ENCODE measurements around the gene KCNK10. TPM values are rescaled to one million over a fixed set of nuclear protein-coding genes. Genes with fewer than 3 reads are reported as not detected.
A peak's percentile ranks its signal among the peaks of the same experiment; 100 is the strongest.

Gene KCNK10
- total RNA-seq, 1 donor from 2014 or later = not detected

DNA sequence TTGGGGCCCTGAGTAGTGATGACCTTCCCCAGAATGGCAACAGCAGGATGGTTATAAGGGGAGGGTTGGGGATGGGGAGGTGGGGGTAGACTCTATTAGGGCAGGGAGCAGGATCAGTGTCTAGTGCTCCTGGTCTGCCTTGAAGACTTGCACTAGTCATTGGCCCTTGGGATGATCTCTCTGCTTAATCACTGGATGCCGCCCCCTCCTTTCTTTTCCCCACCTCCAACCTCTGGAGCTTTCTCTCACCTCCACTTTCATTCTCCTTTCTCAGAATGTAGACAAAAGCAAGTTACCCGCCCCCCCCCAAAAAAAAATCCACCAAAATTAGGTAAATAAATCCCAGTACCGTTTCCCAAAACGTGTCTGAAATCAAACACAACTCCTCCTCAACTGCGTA lies 2.8 kb upstream of the KCNK10 start:
- Mint-ChIP-seq H3K36me3 (no peaks in the 10 kb centered on the region), H3K27me3 (ENCODE audit: low read depth) (peaks cover 72% of the 10 kb centered on the region), H3K4me3 (no peak overlapping the region), H3K4me1 (peaks cover 3% of the 10 kb centered on the region), H3K9me3 (no peaks in the 10 kb centered on the region), H3K27ac (no peak overlapping the region)
- TF ChIP-seq, protein P1, sequence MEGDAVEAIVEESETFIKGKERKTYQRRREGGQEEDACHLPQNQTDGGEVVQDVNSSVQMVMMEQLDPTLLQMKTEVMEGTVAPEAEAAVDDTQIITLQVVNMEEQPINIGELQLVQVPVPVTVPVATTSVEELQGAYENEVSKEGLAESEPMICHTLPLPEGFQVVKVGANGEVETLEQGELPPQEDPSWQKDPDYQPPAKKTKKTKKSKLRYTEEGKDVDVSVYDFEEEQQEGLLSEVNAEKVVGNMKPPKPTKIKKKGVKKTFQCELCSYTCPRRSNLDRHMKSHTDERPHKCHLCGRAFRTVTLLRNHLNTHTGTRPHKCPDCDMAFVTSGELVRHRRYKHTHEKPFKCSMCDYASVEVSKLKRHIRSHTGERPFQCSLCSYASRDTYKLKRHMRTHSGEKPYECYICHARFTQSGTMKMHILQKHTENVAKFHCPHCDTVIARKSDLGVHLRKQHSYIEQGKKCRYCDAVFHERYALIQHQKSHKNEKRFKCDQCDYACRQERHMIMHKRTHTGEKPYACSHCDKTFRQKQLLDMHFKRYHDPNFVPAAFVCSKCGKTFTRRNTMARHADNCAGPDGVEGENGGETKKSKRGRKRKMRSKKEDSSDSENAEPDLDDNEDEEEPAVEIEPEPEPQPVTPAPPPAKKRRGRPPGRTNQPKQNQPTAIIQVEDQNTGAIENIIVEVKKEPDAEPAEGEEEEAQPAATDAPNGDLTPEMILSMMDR (IDR thresholded peaks at IDR 0.05; ENCODE audit: unreplicated experiment) = no peak
- DNase-seq (ENCODE audit: low spot score in 2 of 2, unreplicated experiment in 2 of 2) = no peak

DNA sequence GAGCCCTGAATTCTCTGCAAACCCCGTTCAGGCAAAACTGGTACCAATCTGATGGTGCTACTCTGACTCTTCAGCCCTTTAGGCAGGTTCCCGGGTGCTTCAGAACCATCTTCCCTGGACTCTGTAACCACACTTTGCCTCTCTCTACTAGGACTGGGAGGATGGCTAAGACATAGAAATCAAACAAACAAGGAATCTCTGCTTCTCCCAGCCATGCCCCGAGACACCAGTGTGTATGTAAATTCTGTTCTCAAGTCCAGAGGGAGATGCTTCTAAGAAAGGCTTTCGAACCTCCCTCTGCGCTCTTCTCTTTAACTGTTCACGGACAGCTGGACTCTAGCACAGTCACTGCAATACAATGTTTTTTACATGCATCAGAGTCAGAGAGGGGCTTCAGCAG lies 1.9 kb upstream of the KCNK10 start:
- Mint-ChIP-seq H3K9me3 (no peaks in the 10 kb centered on the region), H3K27me3 (ENCODE audit: low read depth) (peaks cover 64% of the 10 kb centered on the region), H3K4me3 (peak overlapping the region; percentile 4), H3K27ac (no peak overlapping the region), H3K4me1 (peaks cover 3% of the 10 kb centered on the region), H3K36me3 (no peaks in the 10 kb centered on the region)
- DNase-seq (ENCODE audit: low spot score in 2 of 2, unreplicated experiment in 2 of 2) = no peak
- TF ChIP-seq, protein P1 (IDR thresholded peaks at IDR 0.05; ENCODE audit: unreplicated experiment) = no peak

DNA sequence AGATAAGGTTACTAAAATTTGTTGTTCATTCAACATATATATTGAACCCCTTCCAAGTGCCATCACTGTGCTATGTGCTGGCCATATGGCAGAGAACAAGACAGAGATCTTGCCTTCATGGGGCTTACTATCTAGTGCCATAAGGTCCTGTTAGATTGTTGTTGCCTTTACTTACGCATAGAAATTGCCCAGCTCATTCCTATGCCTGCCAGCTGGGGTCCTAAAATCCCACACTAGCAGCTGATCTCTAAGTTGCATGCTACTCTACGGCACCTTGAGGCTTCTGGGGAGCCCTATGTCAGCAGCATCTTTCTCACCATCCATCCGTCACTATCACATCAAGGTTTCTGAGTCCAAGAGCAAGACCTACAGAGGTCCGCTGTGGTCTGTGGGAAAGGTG lies 1.4 kb upstream of the KCNK10 start:
- Mint-ChIP-seq H3K27ac (no peak overlapping the region), H3K27me3 (ENCODE audit: low read depth) (peaks cover 60% of the 10 kb centered on the region), H3K4me3 (peak overlapping the region; percentile 7), H3K36me3 (no peaks in the 10 kb centered on the region), H3K9me3 (no peaks in the 10 kb centered on the region), H3K4me1 (peaks cover 3% of the 10 kb centered on the region)
- TF ChIP-seq, protein P1 (IDR thresholded peaks at IDR 0.05; ENCODE audit: unreplicated experiment) = no peak
- DNase-seq (ENCODE audit: low spot score in 2 of 2, unreplicated experiment in 2 of 2) = no peak

DNA sequence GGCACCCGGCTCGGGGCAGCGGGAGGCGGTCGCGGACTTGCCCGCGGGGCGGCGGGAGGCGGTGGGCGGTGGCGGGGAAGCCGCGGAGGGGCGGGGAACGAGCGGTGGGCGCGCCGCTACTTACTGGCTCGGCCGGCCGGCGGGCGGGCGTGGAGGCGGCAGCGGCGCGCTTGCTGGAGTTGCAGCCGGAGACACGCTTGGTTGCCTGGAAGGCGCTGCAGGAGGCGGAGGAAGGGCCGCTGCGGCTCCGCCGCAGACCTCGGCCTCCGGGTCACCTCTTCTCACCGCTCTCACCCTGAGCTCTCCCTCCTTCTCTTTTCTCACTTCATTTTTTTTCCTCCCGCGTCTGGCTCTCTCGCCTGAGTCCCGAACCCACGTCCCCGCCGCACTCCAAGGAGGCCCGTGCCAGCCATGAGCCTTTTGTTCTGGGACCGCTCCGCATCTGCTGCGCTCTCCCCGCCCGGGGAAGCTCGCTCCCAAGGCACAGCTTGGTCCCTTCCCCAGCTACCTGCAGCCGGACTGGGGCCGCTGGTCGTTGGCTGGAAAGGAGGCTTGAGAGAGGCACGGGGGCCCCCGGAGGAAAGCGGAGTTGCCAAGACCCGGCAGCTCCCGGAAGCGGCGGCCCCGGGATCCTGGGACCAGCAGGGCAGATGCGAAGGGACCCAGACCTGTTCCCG lies 592 bp upstream of the KCNK10 start:
- Mint-ChIP-seq H3K4me1 (peaks cover 3% of the 10 kb centered on the region), H3K27ac (no peak overlapping the region), H3K4me3 (peak overlapping the region; percentile 68), H3K27me3 (ENCODE audit: low read depth) (peaks cover 52% of the 10 kb centered on the region), H3K36me3 (no peaks in the 10 kb centered on the region), H3K9me3 (no peaks in the 10 kb centered on the region)
- peak; percentile 38 to 57 for DNase-seq (ENCODE audit: low spot score in 2 of 2, unreplicated experiment in 2 of 2)
- TF ChIP-seq, protein P1 (IDR thresholded peaks at IDR 0.05; ENCODE audit: unreplicated experiment) = no peak

DNA sequence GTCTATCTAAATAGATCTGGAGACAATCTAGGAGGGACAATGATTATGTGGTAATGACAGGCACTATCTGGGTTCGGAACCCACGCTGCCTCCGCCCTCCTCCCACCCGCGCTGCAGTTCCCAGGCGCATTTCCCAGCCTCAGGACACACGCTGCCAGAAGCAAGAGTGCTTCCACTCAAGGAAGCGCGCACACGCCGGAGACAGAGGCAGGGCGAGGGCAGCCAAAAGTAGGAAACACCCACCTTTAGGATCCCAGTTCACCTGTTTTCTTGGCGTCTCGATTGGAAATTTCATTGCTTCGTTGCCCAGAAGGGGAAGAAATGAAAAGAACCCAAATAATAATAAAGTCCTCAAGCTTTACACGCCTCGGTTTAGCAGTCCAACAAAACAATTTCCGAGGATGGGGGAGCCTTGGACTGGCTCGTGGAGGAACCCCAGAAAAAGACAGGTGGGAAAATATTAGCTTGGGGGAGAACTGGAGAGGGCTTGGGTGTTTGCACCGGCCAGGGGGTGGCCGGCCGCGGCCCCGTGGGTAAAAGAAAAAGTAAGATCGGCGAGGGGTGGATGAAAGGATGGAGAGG lies 474 bp downstream of the KCNK10 start:
- Mint-ChIP-seq H3K27ac (no peak overlapping the region), H3K4me1 (peaks cover 3% of the 10 kb centered on the region)

More for the DNA sequence above, 474 bp downstream of the KCNK10 start:
- Mint-ChIP-seq H3K27me3 (ENCODE audit: low read depth) (peaks cover 41% of the 10 kb centered on the region), H3K36me3 (no peaks in the 10 kb centered on the region), H3K9me3 (no peaks in the 10 kb centered on the region), H3K4me3 (no peak overlapping the region)
- no peak for DNase-seq (ENCODE audit: low spot score in 2 of 2, unreplicated experiment in 2 of 2)
- TF ChIP-seq, protein P1 (IDR thresholded peaks at IDR 0.05; ENCODE audit: unreplicated experiment) = no peak

Data from mesothelial cell of epicardium (in vitro differentiated cells).